Dendritic cell treated with granulocyte-macrophage colony-stimulating factor and Interleukin-4, amounts not matched to agents 40 ng/mL and 50 ng/mL, for 4 days (primary cell): Measurements from ENCODE around the gene TMBIM4.

ENCODE experiments used
- H3K27ac Mint-ChIP-seq: one replicate; pipeline ENCODE4 v1.8.0; 2022; ENCODE audit warnings: mild to moderate bottlenecking, mixed read lengths
- H3K27me3 Mint-ChIP-seq: one replicate; pipeline ENCODE4 v1.8.0; 2022; ENCODE audit warnings: mild to moderate bottlenecking, mixed read lengths
- H3K36me3 Mint-ChIP-seq: one replicate; pipeline ENCODE4 v1.8.0; 2022; ENCODE audit warnings: low read depth, mixed read lengths
- H3K4me1 Mint-ChIP-seq: one replicate; pipeline ENCODE4 v1.8.0; 2022; ENCODE audit warnings: low read depth, mixed read lengths
- H3K4me3 Mint-ChIP-seq: one replicate; pipeline ENCODE4 v1.8.0; 2022; ENCODE audit warnings: mild to moderate bottlenecking, moderate library complexity, mixed read lengths
- H3K9me3 Mint-ChIP-seq: one replicate; pipeline ENCODE4 v1.8.0; 2022; ENCODE audit warnings: mixed read lengths
- intact Hi-C: fragments of 100-400 bp; cut with micrococcal nuclease; formaldehyde crosslinking; loops from one replicate; pipeline ENCODE4 v1.15.0; 2022

The TMBIM4 gene

GRCh38 chr12:66118240-66118891, 51.4 kb downstream of the TMBIM4 start:
- peaks cover 27% of the 10 kb centered on the region for H3K36me3 Mint-ChIP-seq
- H3K9me3 Mint-ChIP-seq, result no peaks in the 10 kb centered on the region
- H3K4me3 Mint-ChIP-seq, result no peak overlapping the region
- peaks cover 5% of the 10 kb centered on the region for H3K4me1 Mint-ChIP-seq
- no peaks in the 10 kb centered on the region for H3K27me3 Mint-ChIP-seq
- H3K27ac Mint-ChIP-seq, result no peak overlapping the region
- intact Hi-C loops, result no loop called here

GRCh38 chr12:66117242-66117641, 52.6 kb downstream of the TMBIM4 start:
- Mint-ChIP-seq H3K4me1 (peaks cover 5% of the 10 kb centered on the region), H3K27me3 (no peaks in the 10 kb centered on the region), H3K27ac (no peak overlapping the region), H3K9me3 (no peaks in the 10 kb centered on the region), H3K4me3 (no peak overlapping the region), H3K36me3 (peaks cover 16% of the 10 kb centered on the region)
- intact Hi-C loops, result no loop called here

- intact Hi-C loops, result no loop called here
- Mint-ChIP-seq H3K27ac (no peak overlapping the region), H3K36me3 (no peaks in the 10 kb centered on the region), H3K4me3 (no peak overlapping the region), H3K27me3 (no peaks in the 10 kb centered on the region), H3K9me3 (no peaks in the 10 kb centered on the region), H3K4me1 (peaks cover 5% of the 10 kb centered on the region)
Measured at GRCh38 chr12:66115071-66115600, 54.7 kb downstream of the TMBIM4 start.

DNA sequence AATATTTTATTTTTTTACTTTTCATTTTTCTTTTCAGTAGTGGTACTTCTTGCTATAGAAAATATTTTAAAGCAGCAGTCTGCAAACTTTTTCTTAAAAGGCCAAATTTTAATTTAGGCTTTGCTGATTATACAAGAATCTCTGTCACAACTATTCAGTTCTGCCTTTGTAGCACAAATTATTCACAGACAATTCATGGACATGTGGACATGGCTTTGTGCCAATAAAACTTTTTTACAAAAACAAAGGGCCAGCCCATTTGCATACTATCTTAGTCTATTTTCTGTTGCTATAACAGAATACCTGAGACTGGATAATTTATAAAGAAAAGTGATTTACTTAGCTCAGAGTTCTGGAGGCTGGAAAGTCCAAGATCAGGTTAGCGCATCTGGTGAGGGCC, 56.3 kb downstream of the TMBIM4 start:
- Mint-ChIP-seq H3K27ac (no peak overlapping the region), H3K4me3 (no peak overlapping the region), H3K27me3 (no peaks in the 10 kb centered on the region), H3K9me3 (no peaks in the 10 kb centered on the region), H3K36me3 (no peaks in the 10 kb centered on the region), H3K4me1 (no peaks in the 10 kb centered on the region)
- intact Hi-C loops, result no loop called here

DNA sequence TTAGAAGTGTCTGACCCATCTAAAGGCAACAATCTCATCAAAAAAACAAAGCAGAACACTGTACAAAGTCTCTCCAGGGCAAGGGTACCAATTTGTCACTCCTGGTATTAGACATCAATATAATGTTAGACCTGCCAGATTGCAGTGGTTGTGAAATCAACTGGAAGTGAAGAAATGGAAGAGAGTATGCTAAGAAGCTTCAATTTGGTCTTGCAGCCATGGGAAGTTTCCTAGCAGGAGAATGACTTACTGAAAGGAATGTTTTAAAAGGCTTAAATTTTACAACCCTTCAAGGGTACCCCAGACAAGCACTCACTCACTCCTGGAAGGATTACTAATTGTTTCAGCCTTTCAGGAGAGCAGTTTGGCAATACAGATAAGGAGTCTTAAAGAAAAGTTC, 58.2 kb downstream of the TMBIM4 start:
- intact Hi-C loops, result no loop called here
- no peaks in the 10 kb centered on the region for H3K27me3 Mint-ChIP-seq
- no peaks in the 10 kb centered on the region for H3K36me3 Mint-ChIP-seq
- H3K4me3 Mint-ChIP-seq, result no peak overlapping the region
- H3K9me3 Mint-ChIP-seq, result no peaks in the 10 kb centered on the region
- peaks cover 9% of the 10 kb centered on the region for H3K4me1 Mint-ChIP-seq
- no peak overlapping the region for H3K27ac Mint-ChIP-seq

GRCh38 chr12:66109056-66109455, 60.7 kb downstream of the TMBIM4 start:
- peaks cover 9% of the 10 kb centered on the region for H3K4me1 Mint-ChIP-seq
- H3K27me3 Mint-ChIP-seq, result no peaks in the 10 kb centered on the region
- no peaks in the 10 kb centered on the region for H3K36me3 Mint-ChIP-seq
- no peaks in the 10 kb centered on the region for H3K9me3 Mint-ChIP-seq
- H3K27ac Mint-ChIP-seq, result no peak overlapping the region
- H3K4me3 Mint-ChIP-seq, result no peak overlapping the region
- intact Hi-C loops, result loop anchor here (5.0 kb wide), 1 partner anchor 792 kb away; no protein-coding TSS in a partner anchor

- Mint-ChIP-seq H3K4me1 (peaks cover 9% of the 10 kb centered on the region), H3K36me3 (no peaks in the 10 kb centered on the region), H3K27ac (no peak overlapping the region), H3K9me3 (no peaks in the 10 kb centered on the region), H3K4me3 (no peak overlapping the region), H3K27me3 (no peaks in the 10 kb centered on the region)
- intact Hi-C loops, result loop anchor here (5.0 kb wide), 1 partner anchor 791 kb away; no protein-coding TSS in a partner anchor
Measured at GRCh38 chr12:66108386-66108785, 61.4 kb downstream of the TMBIM4 start.

GRCh38 chr12:66107451-66107915, 62.3 kb downstream of the TMBIM4 start:
- H3K4me1 Mint-ChIP-seq, result peaks cover 9% of the 10 kb centered on the region
- H3K27me3 Mint-ChIP-seq, result peaks cover 2% of the 10 kb centered on the region
- H3K27ac Mint-ChIP-seq, result no peak overlapping the region
- intact Hi-C loops, result loop anchor here (5.0 kb wide), 1 partner anchor 790 kb away; no protein-coding TSS in a partner anchor
- no peaks in the 10 kb centered on the region for H3K9me3 Mint-ChIP-seq
- H3K4me3 Mint-ChIP-seq, result no peak overlapping the region
- no peaks in the 10 kb centered on the region for H3K36me3 Mint-ChIP-seq

- H3K27me3 Mint-ChIP-seq, result peaks cover 2% of the 10 kb centered on the region
- peaks cover 9% of the 10 kb centered on the region for H3K4me1 Mint-ChIP-seq
- H3K27ac Mint-ChIP-seq, result no peak overlapping the region
- peaks cover 8% of the 10 kb centered on the region for H3K9me3 Mint-ChIP-seq
- no peaks in the 10 kb centered on the region for H3K36me3 Mint-ChIP-seq
- intact Hi-C loops, result no loop called here
- no peak overlapping the region for H3K4me3 Mint-ChIP-seq
Measured at GRCh38 chr12:66103016-66103913, 66.5 kb downstream of the TMBIM4 start.

GRCh38 chr12:66092559-66093269, 77.1 kb downstream of the TMBIM4 start:
- H3K4me1 Mint-ChIP-seq, result peaks cover 14% of the 10 kb centered on the region
- H3K27me3 Mint-ChIP-seq, result no peaks in the 10 kb centered on the region
- intact Hi-C loops, result no loop called here
- H3K9me3 Mint-ChIP-seq, result no peaks in the 10 kb centered on the region
- H3K36me3 Mint-ChIP-seq, result no peaks in the 10 kb centered on the region
- no peak overlapping the region for H3K4me3 Mint-ChIP-seq
- no peak overlapping the region for H3K27ac Mint-ChIP-seq

DNA sequence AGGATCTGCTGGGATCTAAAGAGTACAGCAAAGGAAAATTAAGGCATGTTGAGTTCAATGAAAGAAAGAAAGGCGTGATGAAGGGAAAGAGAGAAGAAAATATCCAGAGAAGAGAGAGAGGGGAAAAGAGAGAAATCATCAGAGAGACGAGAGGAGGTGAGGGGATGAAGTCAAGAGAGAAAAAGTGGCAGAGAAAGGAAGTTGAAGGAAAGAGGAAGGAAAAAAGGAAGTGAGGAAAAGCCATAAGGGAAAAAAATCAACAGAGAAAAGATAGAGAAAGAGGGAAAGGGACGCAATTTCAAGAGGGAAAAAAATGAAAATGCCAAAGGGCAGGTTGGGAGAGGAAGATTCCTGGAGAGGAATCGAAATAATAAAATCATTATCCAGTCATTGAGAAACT, 79.6 kb downstream of the TMBIM4 start:
- Mint-ChIP-seq H3K36me3 (no peaks in the 10 kb centered on the region), H3K27ac (no peak overlapping the region), H3K4me3 (no peak overlapping the region), H3K9me3 (no peaks in the 10 kb centered on the region), H3K27me3 (no peaks in the 10 kb centered on the region), H3K4me1 (peaks cover 14% of the 10 kb centered on the region)
- intact Hi-C loops, result no loop called here

DNA sequence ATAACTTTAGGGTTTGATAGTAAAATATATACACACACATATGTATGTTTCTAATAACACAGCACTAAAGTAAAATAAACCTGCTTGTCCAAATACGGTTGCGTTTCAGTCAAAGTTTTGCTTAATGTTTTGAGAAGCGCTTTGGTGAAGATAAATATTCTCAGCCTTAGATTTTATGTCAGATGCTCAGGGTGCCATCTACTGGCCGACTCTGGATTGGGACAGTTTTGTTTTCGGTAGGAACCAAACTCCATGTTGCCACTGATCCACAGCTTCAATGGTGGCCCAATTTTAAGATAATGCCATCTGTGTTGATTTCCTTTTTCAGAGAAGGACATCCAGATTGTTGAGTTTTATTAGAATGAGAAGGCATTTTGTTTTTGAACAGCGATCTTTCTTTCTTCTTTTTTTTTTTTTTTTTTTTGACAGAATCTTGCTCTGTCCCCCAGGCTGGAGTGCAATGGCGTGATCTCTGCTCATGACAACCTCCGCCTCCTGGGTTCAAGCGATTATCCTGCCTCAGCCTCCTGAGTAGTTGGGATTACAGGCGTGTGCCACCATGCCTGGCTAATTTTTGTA, 82.3 kb downstream of the TMBIM4 start:
- Mint-ChIP-seq H3K36me3 (no peaks in the 10 kb centered on the region), H3K4me3 (no peak overlapping the region), H3K27me3 (no peaks in the 10 kb centered on the region), H3K4me1 (peaks cover 7% of the 10 kb centered on the region), H3K27ac (no peak overlapping the region), H3K9me3 (no peaks in the 10 kb centered on the region)
- intact Hi-C loops, result loop anchor here (1.0 to 5.0 kb wide), 4 partner anchors 100 to 780 kb away; no protein-coding TSS in a partner anchor

DNA sequence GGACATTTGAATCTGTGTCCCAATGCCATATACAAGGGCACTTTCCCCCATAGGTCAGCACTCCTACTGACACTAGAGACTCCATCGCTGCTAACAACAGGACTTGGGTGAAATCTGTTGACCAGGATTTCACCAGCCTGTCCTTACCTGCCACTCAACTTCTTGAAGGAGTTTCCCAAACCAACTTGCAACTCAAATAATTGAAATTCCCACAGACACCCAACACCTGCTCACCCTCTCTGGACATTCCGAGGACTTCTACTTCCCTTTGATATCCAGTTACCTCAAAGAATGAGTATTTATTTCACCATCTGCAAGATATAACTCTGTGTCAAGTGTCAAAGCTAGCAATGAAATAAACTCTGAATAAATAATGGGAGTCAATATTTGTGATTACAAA, 83.8 kb downstream of the TMBIM4 start:
- no peaks in the 10 kb centered on the region for H3K27me3 Mint-ChIP-seq
- no peak overlapping the region for H3K4me3 Mint-ChIP-seq
- intact Hi-C loops, result loop anchor here (5.0 kb wide), 3 partner anchors 99 to 779 kb away; no protein-coding TSS in a partner anchor
- H3K4me1 Mint-ChIP-seq, result peaks cover 6% of the 10 kb centered on the region
- H3K27ac Mint-ChIP-seq, result no peak overlapping the region
- H3K9me3 Mint-ChIP-seq, result no peaks in the 10 kb centered on the region
- H3K36me3 Mint-ChIP-seq, result no peaks in the 10 kb centered on the region
